Lung (tissue), 12 donors: ENCODE results near the gene NIPSNAP3A. TPM values are rescaled to one million over a fixed set of nuclear protein-coding genes. Genes with fewer than 3 reads are reported as not detected.

Experiments used
- ATAC-seq: fragments of 200-7000 bp; cut with Tn5 transposase; one replicate; pipeline ENCODE4 v1.9.1; 2020; ENCODE audit warnings: moderate number of reproducible peaks; ENCODE audit not compliant: insufficient read depth, low FRiP score
- DNase-seq, 3 donors: peaks; one replicate each; pipeline ENCODE4 v3.0.0-alpha.2; 2013 to 2017
- H3K27ac ChIP-seq, 2 donors: one replicate each; pipeline ENCODE4 v1.5.1; 2013; ENCODE audit warnings: mild to moderate bottlenecking in 2 of 2, moderate library complexity in 2 of 2, control low read depth in 1 of 2, inconsistent platforms in 1 of 2, low read depth in 1 of 2, low read length in 1 of 2
- H3K27me3 ChIP-seq, 3 donors: one replicate each; pipeline ENCODE4 v1.5.1; 2013; ENCODE audit warnings: low read length in 2 of 3; ENCODE audit not compliant: control insufficient read depth in 3 of 3, insufficient read depth in 3 of 3
- H3K36me3 ChIP-seq, 4 donors: one replicate each; pipeline ENCODE4 v1.5.1; 2013; ENCODE audit warnings: low read length in 4 of 4, mild to moderate bottlenecking in 1 of 4, moderate library complexity in 1 of 4; ENCODE audit not compliant: control insufficient read depth in 4 of 4, insufficient read depth in 4 of 4
- H3K4me1 ChIP-seq, 5 donors: one replicate each; pipeline ENCODE4 v1.5.1; 2013; ENCODE audit warnings: low read length in 5 of 5, mild to moderate bottlenecking in 2 of 5, moderate library complexity in 1 of 5; ENCODE audit not compliant: control insufficient read depth in 5 of 5, insufficient read depth in 5 of 5
- H3K4me3 ChIP-seq: one replicate; pipeline ENCODE4 v1.5.1; 2013; ENCODE audit warnings: mild to moderate bottlenecking, control low read depth, moderate library complexity
- H3K9ac ChIP-seq, 2 donors: one replicate each; pipeline ENCODE4 v1.5.1; 2013; ENCODE audit warnings: low read length in 2 of 2, control low read depth in 1 of 2; ENCODE audit not compliant: insufficient read depth in 1 of 2
- H3K9me3 ChIP-seq, 4 donors: one replicate each; pipeline ENCODE4 v1.5.1; 2013; ENCODE audit warnings: low read length in 3 of 4, mild to moderate bottlenecking in 1 of 4, moderate library complexity in 1 of 4; ENCODE audit not compliant: control insufficient read depth in 4 of 4, insufficient read depth in 3 of 4
- CTCF ChIP-seq: IDR thresholded peaks from 2 replicates; pipeline ENCODE4 v1.5.1; 2012; ENCODE audit warnings: mild to moderate bottlenecking; ENCODE audit errors: control extremely low read depth, extremely low read depth
- WGBS, 2 donors: extraction: QIAGEN DNeasy Blood & Tissue Kit; methylation state at CpG; one replicate each; pipeline ENCODE4 v1.1.7; 2013; 5-methylcytosine and 5-hydroxymethylcytosine counted together
- polyA plus RNA-seq, 2 donors: library from polyadenylated mRNA; stranded (reverse); fragments of 200-250 nt; gene quantifications; one replicate each; pipeline ENCODE4 v1.2.1, GENCODE V29; 2013
- total RNA-seq, 2 donors: library from RNA; depleted of rRNA in 1 of 2; stranded (reverse); fragments of >200 nt in 1 of 2; gene quantifications; one replicate each; pipeline ENCODE4 v1.2.1, GENCODE V29; 2014 to 2021
- donor health status: control.
- donor health status: control.
- donor health status: Bipolar disorder and iron deficiency.
- donor health status: healthy.
- donor health status: DM: yes; HTN: yes; CAD: no.

The NIPSNAP3A gene
- total and polyA plus RNA-seq, 4 donors = 18.9 to 49.5 (median 21.8) TPM

- TF ChIP-seq CTCF = no peak
- WGBS, 2 donors = 73 to 81% methylated on average over 7 of the region's 7 CpGs
- H3K36me3 ChIP-seq = peaks cover 18 to 55% (median 36%) of the 10 kb centered on the region in 4 donors
Observed at GRCh38 chr9:104787306-104788015, 40.0 kb downstream of the NIPSNAP3A start.

GRCh38 chr9:104788251-104788650, 40.8 kb downstream of the NIPSNAP3A start:
- peaks cover 21 to 53% (median 39%) of the 10 kb centered on the region in 4 donors for H3K36me3 ChIP-seq
- no peak for ATAC-seq
- H3K27ac ChIP-seq = no peak overlapping the region
- no peak for TF ChIP-seq CTCF
- H3K9me3 ChIP-seq = no peaks in the 10 kb centered on the region
- 92 to 97% methylated on average over 3 of the region's 3 CpGs for WGBS, 2 donors
- no peak for DNase-seq
- no peaks in the 10 kb centered on the region for H3K4me1 ChIP-seq
- no peaks in the 10 kb centered on the region for H3K27me3 ChIP-seq
- no peak overlapping the region for H3K4me3 ChIP-seq
- no peak overlapping the region for H3K9ac ChIP-seq

More at GRCh38 chr9:104787306-104788015, 40.0 kb downstream of the NIPSNAP3A start:
- Histone ChIP-seq H3K4me3 (no peak overlapping the region), H3K4me1 (no peaks in the 10 kb centered on the region), H3K27ac (no peak overlapping the region), H3K9ac (no peak overlapping the region), H3K9me3 (no peaks in the 10 kb centered on the region), H3K27me3 (no peaks in the 10 kb centered on the region)
- DNase-seq (no peak), ATAC-seq (no peak)

- 96 to 99% methylated on average over 2 of the region's 2 CpGs for WGBS, 2 donors
- no peaks in the 10 kb centered on the region for H3K27me3 ChIP-seq
Observed at GRCh38 chr9:104794070-104794469, 46.6 kb downstream of the NIPSNAP3A start.

More at GRCh38 chr9:104794070-104794469, 46.6 kb downstream of the NIPSNAP3A start:
- peaks cover 23 to 54% (median 25%) of the 10 kb centered on the region in 4 donors for H3K36me3 ChIP-seq
- no peaks in the 10 kb centered on the region for H3K9me3 ChIP-seq
- TF ChIP-seq CTCF = no peak
- ATAC-seq (no peak), DNase-seq (no peak)
- no peak overlapping the region for H3K4me3 ChIP-seq
- H3K4me1 ChIP-seq = peaks cover 0 to 13% (median 0%) of the 10 kb centered on the region in 5 donors
- H3K27ac ChIP-seq = no peak overlapping the region
- H3K9ac ChIP-seq = no peak overlapping the region
